MM.1S (cell line): ENCODE data around the gene ADRB2.

ENCODE experiments used
- EZH2 ChIP-seq: fragments of 300-600 bp; sonication (generic); optimal IDR thresholded peaks from 2 replicates; pipeline ENCODE3; 2017; ENCODE audit warnings: low read depth, mild to moderate bottlenecking, antibody characterized with exemption, low read length, mixed read lengths
- TF ChIP-seq, protein P1 (sequence below): fragments of 300-600 bp; sonication (generic); IDR thresholded peaks from 2 replicates; pipeline ENCODE4 v1.5.1; 2016; ENCODE audit warnings: antibody characterized with exemption, low read length, mixed read lengths

DNA sequence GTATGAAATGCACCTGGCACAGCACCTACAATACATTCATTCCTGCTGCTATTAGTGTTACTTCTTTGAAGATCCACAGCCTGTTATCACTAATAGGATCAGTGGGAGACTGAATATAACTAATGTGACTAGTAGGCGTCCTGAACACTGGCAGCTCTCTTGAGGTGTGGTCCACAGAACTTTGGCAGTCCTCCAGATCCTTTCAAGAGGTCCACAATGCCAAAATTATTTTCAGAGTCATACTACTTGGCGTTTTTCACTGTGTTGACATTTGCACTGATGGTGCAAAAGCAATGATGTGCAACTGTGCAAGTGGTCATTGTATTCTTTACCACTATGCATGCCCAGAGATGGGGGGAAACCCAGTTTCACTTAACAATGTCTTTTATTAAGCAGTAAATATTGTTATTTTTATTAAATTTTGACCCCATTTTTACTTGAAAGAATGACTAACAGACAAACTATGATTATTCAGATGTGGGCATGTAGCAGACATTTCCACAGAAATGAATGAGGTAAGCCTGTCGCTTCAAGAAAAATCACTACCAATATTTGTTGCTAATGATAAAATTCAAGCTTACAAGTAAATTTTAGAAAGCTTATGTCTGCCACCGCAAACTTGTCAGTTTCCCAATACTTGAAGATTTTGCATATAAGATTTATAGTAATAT is 48.9 kb downstream of the ADRB2 start:
- no peak for TF ChIP-seq EZH2
- TF ChIP-seq, protein P1, sequence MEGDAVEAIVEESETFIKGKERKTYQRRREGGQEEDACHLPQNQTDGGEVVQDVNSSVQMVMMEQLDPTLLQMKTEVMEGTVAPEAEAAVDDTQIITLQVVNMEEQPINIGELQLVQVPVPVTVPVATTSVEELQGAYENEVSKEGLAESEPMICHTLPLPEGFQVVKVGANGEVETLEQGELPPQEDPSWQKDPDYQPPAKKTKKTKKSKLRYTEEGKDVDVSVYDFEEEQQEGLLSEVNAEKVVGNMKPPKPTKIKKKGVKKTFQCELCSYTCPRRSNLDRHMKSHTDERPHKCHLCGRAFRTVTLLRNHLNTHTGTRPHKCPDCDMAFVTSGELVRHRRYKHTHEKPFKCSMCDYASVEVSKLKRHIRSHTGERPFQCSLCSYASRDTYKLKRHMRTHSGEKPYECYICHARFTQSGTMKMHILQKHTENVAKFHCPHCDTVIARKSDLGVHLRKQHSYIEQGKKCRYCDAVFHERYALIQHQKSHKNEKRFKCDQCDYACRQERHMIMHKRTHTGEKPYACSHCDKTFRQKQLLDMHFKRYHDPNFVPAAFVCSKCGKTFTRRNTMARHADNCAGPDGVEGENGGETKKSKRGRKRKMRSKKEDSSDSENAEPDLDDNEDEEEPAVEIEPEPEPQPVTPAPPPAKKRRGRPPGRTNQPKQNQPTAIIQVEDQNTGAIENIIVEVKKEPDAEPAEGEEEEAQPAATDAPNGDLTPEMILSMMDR, result no peak
